Left renal cortex interstitium (tissue), 4 donors: Measurements from ENCODE around the gene C10orf105. TPM values are rescaled to one million over a fixed set of nuclear protein-coding genes. Genes with fewer than 3 reads are reported as not detected.

Experiments
- DNase-seq, 4 donors: peaks; one replicate each; pipeline ENCODE4 v3.0.0-alpha.2; 2013; ENCODE audit warnings: low read depth in 4 of 4, low spot score in 2 of 4, missing footprints in 1 of 4
- polyA plus RNA-seq, 4 donors: library from polyadenylated mRNA; unstranded; fragments of 120-200 nt; gene quantifications; one replicate each; pipeline ENCODE4 v1.2.1, GENCODE V29; 2013; ENCODE audit not compliant: insufficient read length in 4 of 4

The C10orf105 gene, protein sequence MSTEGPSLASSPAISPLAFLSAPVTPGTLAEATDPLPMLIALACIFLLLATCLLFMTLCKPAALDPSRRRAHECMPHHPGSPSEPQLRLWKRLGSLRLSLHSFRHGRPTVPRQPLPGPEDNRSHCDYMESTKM
- polyA plus RNA-seq, result under 1 TPM; 0.14 to 0.16 (median 0.16) TPM

DNA sequence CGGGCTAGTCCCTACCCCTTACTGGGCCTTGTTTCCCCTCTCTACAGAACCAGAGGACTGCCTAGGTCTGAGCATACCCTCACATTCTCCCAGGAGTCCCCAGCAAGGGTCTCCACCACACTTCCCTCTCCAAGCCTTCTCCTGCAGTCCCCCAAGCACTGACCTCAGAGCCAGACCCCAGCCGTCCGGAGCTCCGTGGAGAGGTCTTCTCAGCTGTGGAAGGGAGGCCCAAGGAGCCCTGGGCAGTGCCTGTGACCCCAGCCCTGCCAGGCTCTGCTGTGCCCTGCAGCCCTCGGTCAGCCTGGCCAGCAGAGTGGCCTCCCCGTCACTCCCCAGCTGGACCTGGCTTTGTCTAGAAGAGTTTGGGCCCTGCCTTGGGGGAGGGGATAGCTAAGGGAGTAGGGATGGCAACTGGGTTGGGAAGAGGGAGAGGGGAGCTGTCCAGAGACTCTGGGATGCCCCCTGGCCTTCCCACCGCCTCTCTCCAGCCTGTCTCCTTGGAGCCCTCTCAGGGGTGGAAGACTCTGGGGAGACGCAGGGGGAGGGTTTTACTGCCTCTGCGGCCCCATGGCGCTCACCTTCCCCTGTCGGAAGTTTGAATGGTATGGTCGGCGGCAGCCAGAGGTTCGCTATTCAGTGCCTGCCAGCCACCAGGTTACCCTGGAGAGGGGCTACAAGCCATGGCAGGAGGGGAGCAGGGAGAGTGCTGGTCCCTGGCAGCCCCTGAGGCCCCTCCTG, at the start of gene C10orf105:
Gene C10orf105, minus strand, starts transcription at position 315 of the 738 bp plus-strand sequence. CDS start 3,441 bp downstream, outside the sequence.
- DNase-seq, result no peak

DNA sequence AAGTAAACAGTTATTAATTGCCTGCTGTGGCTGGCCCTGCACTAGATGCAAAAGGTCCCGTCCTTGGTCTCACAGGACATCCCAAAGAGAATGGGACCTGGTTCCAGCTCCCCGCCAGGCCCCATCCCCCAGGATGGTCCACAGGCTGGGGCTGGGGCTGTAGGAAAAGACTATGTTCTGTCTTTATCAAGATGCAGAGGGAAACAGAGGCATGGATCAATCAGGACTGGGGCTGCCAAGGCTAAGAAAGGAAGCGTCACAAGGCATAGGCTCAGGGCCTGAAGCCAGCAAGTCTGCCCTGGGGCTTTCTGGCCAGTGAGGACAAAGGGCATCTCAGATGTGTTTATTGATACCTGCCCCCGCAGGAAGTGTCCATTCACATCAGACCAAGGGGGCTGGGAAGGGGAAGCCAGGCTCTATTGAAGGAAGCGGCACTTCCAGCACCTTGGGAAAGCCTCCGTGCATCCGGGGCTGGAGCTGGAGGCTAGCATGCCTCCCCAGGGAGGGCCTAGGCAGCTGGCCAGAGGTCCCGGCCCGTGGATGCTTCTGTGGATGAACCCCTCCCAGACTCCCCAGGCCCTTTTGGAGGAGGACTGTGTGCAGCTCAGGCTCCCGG, 48.0 kb upstream of the C10orf105 start:
- no peak for DNase-seq

DNA sequence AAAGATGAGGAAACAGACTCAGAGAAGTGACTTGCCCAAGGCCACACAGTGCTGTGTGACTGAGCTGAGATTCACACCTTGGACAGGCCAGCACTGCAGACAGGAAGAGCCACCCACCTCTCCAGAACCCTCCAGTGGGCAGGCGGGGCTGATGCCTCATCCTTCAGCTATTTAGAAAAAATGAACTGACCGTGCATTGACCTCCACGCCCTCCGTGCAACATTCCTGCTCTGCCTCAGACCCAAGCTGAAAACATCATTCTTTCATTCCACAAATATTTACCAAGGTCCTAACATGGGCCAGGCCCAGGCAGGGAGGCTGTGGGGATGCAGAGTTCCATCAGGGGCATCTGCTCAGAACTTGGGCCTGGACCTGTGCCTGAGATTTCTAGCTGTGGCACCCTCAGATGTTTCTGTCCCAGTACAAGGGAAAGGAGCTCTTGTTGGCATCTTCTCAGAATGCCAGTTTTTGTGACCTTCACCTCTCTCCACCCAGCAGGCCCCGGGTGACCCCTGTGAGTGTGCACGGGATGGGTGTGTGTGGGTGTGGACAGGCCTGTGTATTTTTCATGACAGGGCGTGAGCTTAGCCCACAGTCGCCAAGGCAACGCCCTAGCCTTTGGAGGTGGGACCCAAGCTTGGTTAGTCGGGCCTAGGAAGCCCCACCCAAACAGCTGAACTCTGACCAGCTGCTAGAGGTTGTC, 47.3 kb upstream of the C10orf105 start:
- no peak for DNase-seq

DNA sequence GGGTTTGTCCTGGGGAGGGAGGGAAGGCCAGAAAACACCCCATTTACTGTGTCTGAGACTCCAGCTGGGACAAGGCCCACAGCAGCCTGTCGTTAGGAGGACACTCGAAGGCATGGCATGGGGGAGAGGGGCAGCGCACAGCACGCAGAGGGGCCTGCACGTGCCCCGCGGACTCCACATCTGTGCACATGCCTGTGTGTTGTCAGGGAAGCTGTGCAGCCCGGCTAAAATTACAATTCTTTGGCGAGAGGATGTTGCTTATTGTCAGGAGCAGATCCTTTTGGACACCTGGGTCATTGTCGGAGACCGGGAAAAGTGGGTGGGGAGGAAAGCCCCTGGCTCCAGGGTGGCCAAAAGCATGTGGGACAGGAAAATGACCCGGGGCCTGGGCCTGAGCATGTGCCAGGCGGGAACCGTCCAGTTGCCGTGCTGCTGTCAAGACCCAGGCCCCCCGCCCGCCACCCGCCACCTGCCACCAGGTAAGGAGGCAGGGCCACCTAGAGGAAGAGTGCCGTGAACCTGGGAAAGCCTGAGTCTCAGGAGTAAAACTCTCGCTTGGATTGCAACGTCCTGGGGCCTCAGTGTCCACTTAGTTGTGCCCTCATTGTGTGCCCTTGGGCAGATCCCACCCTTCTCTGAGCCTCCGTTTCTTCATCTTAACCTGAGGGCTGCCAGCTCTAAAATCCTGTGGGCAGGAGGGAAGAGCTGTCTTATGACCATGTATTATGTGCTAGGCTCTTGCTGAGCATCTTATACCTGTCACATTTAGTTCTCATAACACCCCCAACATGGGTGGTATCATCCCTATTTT, 46.5 kb upstream of the C10orf105 start:
- DNase-seq, result no peak

DNA sequence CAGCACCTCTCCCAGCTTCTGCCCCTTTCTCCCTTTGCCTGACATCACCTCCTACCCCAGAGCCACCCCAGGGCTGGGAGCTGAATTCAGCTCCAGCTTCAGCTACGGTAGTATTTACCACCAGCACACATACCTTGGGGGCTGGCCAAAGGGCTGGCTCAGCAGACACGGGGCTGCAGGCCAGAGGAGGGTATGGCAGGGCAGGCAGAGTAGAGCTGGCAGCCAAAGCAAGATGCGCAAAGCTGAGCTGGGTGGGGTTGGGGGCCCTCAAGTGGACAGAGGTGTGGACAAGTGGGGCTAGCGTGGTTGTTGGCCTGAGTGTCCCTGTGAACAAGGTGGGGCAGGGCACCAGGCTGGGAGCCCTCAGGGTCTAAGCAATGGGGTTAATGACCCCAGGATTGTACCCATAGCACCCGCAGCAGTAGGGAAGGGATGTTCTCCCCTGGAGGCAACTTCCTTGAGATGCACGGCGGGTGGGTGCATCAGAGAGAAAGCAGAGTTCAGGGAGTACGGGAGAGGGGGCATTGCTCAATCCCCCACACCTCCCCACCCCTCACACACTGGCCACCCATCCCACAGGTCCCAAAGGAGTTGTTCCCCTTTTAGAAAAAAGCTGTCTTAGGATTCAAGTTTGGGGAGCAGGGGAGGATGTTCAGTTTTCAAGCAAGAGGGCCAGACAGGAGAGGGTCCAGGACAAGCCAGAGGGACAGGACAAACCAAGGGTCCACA, 45.8 kb upstream of the C10orf105 start:
- no peak for DNase-seq

DNA sequence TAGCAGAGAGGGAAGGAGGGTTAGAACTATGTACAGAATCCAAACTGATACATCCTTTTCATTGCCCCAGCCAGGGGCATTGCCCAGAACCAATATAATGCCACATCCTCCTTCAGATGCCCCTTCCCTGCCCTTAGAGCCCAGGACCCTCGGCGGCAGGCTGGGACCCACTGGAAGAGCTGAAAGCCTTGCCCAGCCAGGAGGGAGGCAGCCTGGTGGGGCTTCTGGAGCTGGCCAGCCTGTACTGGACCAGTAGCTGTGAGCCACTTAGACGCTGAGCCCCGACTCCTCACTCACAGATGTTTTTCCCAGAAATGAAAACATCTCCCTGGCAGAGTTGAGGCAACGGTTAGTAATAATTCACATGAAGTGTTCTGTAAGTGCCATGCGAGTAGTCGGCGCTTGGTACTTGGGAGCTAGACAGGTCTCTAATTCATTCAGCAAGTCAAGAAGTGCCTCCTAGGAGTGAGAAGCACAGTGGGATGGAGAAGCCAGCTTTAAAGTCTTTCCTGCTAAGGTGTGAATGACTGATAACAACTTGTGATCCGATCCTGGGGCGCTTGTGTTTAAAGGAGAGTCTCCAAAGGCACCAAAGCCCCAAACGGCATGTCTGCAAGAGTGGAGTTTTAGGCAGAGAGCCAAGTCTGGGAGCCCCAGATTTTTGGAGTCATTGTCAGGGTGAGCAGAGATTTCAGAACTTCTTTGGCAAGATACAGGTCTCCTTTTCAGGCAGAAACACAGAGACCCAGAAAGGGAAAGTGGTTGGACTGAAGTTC, 44.0 kb upstream of the C10orf105 start:
- no peak for DNase-seq

DNA sequence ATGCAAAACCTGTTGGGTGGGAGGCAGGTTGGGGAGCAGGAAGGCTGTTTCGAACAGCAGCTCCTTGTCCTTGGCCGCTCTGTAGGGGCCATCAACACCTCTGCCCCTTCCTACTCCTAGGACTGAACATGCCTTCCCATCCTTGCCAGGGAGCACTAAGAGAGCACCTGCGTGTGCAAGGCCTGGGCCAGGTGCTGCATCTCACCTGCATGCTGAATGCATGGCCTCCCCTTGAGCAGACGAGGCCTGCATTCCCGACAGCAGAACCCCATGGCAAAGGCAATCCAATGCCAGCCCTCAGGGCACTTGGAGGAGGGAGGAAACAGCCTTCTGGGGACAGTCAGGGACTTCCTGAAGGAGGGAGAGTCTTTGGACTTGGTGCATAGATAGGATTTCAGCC, 42.7 kb upstream of the C10orf105 start:
- no peak for DNase-seq

DNA sequence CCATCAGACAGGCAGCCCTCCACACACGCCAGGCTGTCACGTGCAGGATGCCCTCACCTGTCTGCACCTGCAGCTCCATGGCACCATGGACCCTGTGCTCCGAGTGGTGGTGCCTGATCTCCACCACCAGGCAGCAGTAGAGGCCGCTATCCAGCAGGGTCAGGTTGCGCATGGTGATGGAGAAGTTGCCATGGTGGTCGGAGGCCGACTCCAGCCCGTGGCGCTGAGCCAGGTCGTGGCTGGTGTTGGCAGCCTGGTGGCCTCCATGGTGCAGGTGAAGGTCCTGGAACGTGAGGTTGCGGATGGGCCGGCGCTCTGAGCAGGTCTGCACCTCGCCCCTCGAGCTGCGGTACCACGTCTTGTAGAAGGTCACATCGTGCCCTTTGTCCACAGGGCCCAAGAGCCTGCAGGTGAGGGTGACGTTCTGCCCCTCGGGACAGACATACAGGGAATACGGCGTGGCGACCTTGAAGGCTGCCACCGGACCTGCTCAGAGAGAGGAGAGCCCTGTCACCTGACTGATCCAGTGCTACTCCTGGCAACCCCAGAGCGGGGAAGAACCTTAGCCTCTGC, 42.0 kb upstream of the C10orf105 start:
- no peak for DNase-seq

DNA sequence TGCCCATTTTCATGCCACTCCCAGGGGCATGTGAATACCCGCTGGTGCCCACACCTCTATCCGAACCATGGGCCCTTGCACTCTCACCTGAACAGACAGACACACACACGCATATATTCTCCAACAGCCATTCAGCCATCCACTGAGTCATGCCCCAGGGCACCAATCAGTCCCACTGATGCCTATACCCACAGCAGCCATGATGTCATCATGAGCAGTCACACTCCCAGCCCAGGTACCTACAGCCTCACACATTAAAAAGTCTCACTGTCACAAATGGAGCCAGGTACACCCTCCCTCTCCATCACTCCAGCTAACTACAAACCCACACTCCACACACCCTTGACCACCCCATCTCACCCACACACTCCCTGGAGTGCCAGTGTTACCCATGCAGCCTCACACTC, 41.5 kb upstream of the C10orf105 start:
- DNase-seq, result no peak

DNA sequence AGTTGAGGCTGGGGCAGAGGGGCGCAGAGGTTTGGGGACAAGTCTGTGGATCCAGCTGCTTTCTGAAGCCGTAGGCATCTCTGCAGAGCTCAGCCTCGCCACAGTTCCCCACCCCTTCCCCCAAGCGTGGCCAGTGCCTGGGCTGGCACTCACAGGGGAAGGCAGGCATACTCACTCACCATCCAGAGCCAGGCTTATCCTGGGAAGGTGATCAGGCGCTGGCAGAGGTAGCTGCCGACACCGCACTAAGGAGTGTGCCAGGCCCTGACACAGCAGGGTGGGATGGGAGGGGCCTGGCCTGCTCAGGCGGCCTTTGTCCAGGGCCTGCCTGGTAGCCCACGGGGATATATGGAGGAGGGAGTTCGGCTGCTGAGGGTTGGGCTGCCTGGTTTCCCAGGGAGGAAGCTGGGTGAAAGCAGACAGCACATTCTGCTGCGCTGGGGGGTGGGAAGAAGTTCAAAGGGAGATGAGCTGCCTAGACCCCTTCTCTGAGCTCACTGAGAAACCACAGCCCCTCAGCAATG, 37.9 kb upstream of the C10orf105 start:
- DNase-seq, result no peak

DNA sequence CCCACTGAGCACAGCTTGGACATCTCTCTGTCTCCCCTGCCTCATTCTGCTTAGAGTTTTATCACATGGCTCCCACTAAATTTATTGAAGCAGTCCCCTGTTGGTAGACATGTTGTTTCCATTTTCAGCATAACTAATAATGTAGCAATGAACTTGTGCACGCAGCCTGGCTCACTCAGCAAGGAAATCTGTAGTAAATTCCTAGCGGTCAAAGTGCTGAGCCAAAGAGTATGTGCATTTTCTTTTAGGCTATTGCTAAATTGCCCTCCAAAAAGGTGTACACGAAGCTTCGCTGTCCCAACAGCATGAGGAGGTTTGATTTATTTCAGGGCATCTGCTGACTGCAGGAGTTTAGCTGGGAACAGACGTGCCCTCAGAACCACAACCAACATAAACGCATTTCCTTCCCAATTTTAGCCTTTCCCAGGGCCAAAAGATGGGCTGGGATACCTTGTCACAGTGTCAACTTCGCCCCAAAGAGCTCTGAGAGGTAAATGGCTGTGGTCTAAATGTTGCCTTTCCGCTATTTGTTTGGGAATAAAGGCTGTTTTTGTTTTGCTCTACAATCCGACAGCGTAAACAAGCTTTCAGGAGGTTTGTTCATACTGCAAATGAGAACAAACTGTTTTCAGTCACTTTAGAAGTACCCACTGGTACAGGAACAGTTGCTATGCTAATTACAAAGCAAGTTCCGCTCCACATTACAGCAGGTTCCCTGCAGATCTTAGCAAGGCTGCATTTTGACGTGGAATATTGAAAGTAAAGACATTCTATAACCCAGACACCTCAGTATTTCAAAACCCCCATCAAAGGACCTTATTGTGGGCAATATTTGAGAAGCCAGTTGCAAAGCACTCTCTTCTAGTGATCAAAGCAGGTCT, 37.0 kb upstream of the C10orf105 start:
- no peak for DNase-seq

DNA sequence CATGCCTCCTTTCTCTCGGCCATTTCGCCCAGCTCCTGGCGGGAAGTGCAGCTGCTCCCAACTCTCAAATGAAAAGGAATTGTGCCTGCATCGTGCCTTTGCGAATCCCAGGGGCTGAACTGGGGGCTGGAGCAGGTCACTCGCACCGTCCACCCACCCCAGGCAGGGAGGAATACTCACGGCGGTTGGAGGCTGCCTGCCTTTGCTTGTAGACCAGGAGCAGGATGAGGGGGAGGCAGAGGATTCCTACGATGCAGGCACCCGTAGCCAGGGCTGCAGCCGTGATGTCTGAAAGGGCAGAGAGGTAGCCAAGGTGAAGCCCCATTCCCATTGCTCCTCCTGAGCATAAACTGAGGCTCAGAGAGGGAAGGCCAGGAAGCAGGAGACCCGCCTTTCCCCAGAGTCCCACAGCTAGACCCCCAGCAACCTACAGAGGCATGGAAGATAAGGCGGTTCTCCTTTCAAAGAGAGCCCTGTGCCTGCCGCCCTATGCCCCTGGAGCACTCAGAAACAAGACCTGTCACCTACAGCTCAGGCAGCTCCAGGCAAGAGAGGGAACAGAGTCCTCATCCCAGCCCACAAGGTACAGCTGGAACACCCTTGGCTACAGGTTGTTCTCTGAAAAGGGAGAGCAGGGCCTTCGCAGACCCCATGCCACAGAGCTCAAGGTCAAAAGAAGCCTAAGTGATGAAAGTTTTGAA, 35.8 kb upstream of the C10orf105 start:
- no peak for DNase-seq

DNA sequence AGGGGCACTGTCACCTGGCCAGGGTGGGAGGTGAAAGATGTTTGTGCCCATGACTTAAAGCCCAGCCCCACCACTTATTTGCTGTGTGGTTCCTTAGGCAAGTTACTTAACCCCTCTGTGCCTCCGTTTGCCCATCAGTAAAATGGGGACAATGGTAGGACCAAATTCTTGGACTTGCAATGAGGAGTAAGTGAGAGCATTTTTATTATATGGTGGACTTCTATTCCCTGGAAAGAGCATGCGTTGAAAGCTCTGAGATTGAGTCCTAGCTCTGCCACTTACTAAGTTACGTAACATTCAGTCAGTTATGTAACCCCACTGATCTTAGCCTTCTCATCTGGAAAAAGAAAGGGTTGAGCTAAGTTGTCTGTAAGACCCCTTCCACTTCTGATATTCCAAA, 35.0 kb upstream of the C10orf105 start:
- DNase-seq, result no peak

DNA sequence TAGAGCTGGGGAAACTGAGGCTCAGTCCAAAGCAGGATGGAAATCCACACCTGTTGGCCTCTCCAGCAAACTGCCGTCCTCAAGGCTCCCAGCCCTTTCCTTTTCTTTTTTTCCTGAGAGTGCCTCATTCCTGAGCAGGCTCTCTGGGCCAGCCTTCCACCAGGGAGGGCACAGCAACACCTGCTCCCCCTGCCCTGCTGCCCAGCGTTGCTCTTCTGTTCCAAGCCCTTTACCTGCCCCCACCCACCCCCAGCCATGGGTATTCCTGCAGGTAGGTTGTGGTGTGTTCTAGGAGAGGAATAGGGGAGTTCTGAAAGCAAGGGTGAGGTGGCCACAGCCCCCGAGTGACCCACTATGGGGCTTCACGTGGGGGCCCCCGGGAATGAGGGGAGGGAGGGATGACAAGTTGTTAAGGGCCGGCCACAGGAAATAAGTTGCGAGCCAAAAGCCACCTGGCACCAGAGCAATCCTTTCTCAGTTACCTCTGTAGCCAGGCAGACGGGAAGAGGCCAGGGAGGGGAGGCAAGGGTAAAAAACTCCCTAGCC, 34.5 kb upstream of the C10orf105 start:
- DNase-seq, result no peak

DNA sequence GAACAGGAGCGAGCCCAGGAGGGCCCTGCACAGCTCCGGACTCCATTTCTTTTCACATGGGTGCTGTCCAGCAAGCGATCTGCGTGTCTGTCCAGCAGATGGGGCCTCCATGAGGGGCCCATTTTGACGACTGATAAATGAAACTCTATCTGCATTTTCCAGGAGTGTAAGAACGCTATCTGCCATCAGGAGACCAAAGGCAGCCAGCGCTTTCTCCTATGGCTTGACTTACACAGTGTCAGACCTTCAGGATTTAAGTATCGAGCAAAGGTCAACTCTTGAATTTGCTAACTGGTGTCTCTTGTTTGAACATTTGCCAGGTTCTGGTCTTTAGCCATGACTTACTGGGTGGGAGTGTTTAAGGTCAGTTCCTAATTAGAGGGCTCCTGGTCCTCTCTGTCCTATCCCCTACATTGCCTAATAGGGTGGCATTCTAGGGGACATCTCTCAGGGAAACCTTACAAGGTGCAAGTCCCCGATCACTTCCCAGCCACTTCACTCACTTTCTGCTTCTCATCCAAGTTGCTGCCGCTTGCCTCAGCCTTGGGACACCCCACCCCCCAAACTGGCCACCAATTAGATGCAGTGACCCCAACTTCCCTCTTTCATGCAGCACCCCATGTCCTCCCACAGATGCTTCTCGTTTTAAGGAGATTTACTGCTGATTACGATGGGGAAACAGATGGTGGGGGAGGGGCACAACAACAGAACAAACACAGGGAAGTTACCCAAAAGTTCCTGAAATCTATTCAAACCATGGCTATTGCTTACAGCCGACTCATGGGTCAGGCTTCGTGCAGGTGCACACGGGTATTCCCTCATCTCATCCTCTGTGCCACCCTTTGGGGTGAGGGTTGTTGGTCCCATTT, 33.7 kb upstream of the C10orf105 start:
- DNase-seq, result no peak
